GM18508 (cell line): ENCODE measurements around the gene HSF4.

Experiments used
- ATAC-seq: cut with Tn5 transposase; IDR thresholded peaks from one replicate; pipeline ENCODE4 v1.9.1; 2021; ENCODE audit warnings: moderate number of reproducible peaks; ENCODE audit not compliant: insufficient read depth, unreplicated experiment

HSF4 gene

GRCh38 chr16:67197704-67198103 lies 33.2 kb downstream of the HSF4 start:
- ATAC-seq: no peak

- ATAC-seq: no peak
Measured at GRCh38 chr16:67198238-67198734, 33.7 kb downstream of the HSF4 start.

- no peak for ATAC-seq
Measured at GRCh38 chr16:67199011-67199807, 34.7 kb downstream of the HSF4 start, which contains the start of gene ELMO3. Gene ELMO3 (plus strand): TSS chr16:67199131. CDS start chr16:67199327, 196 bp downstream.

GRCh38 chr16:67199808-67200198 lies 35.3 kb downstream of the HSF4 start:
- no peak for ATAC-seq

GRCh38 chr16:67200491-67200890 lies 35.9 kb downstream of the HSF4 start:
- ATAC-seq: no peak

GRCh38 chr16:67201411-67202345 lies 37.1 kb downstream of the HSF4 start:
- ATAC-seq: no peak

- no peak for ATAC-seq
Measured at GRCh38 chr16:67202426-67202825, 37.9 kb downstream of the HSF4 start.

- ATAC-seq: no peak
Measured at GRCh38 chr16:67202956-67203493, 38.5 kb downstream of the HSF4 start.

GRCh38 chr16:67204076-67204475 lies 39.5 kb downstream of the HSF4 start:
- ATAC-seq: no peak

- no peak for ATAC-seq
Measured at GRCh38 chr16:67206129-67206837, 41.7 kb downstream of the HSF4 start.

GRCh38 chr16:67206838-67207248 lies 42.3 kb downstream of the HSF4 start:
- no peak for ATAC-seq

GRCh38 chr16:67207249-67208091 lies 42.9 kb downstream of the HSF4 start:
- ATAC-seq: no peak

GRCh38 chr16:67208154-67208896 lies 43.8 kb downstream of the HSF4 start:
- ATAC-seq: no peak

GRCh38 chr16:67209565-67209964 lies 45.0 kb downstream of the HSF4 start:
- no peak for ATAC-seq

GRCh38 chr16:67210069-67210937 lies 45.8 kb downstream of the HSF4 start:
- no peak for ATAC-seq

- ATAC-seq: no peak
Measured at GRCh38 chr16:67211674-67212073, 47.1 kb downstream of the HSF4 start.

- ATAC-seq: no peak
Measured at GRCh38 chr16:67212766-67213165, 48.2 kb downstream of the HSF4 start.
